H1 (cell line): Measurements from ENCODE around the gene TRPV4. TPM values are rescaled to one million over a fixed set of nuclear protein-coding genes. Genes with fewer than 3 reads are reported as not detected.
A peak's percentile ranks its signal among the peaks of the same experiment; 100 is the strongest.

Experiments used
- CTCF ChIA-PET: fragments of 300-600 bp; sonication (Branson Sonifier 250); formaldehyde crosslinking; loops from one replicate; lab custom pipeline; 2021; ENCODE audit not compliant: partially characterized antibody; lab: Charles Lee
- POLR2A ChIA-PET: fragments of 300-600 bp; sonication (Branson Sonifier 250); formaldehyde crosslinking; loops from one replicate; lab custom pipeline; 2021; ENCODE audit warnings: inconsistent platforms; ENCODE audit not compliant: partially characterized antibody; lab: Charles Lee
- DNase-seq, 2 experiments: peaks; one replicate each; pipeline versions ENCODE4 v3.0.0 to v3.0.0-alpha.2; 2010 to 2022; ENCODE audit warnings: low spot score in 2 of 2, low read depth in 1 of 2, mixed read lengths in 1 of 2
- FAIRE-seq: peaks from 2 replicates; lab custom pipeline; 2011; peaks lifted over from hg19 to GRCh38; lab: Jason Lieb, UNC
- H2AFZ ChIP-seq: 2 replicates; pipeline ENCODE4 v1.8.1; 2012; ENCODE audit warnings: low read length, inconsistent platforms
- H2AK5ac ChIP-seq: 2 replicates; pipeline ENCODE4 v1.6.1; 2013; ENCODE audit warnings: low read depth, low read length
- H2BK120ac ChIP-seq: replicated peaks from 2 replicates; pipeline ENCODE3; 2013; ENCODE audit warnings: low read depth, low read length, inconsistent platforms
- H2BK12ac ChIP-seq: 2 replicates; pipeline ENCODE4 v1.6.1; 2013; ENCODE audit warnings: low read depth, low read length
- H2BK15ac ChIP-seq: 2 replicates; pipeline ENCODE4 v1.6.1; 2013; ENCODE audit warnings: low read length
- H2BK20ac ChIP-seq: 2 replicates; pipeline ENCODE4 v1.6.1; 2013; ENCODE audit warnings: low read length
- H2BK5ac ChIP-seq: 2 replicates; pipeline ENCODE4 v1.6.1; 2013; ENCODE audit warnings: low read depth, low read length
- H3K14ac ChIP-seq: 2 replicates; pipeline ENCODE4 v1.6.1; 2013; ENCODE audit warnings: inconsistent platforms; ENCODE audit not compliant: insufficient read length
- H3K18ac ChIP-seq: 2 replicates; pipeline ENCODE4 v1.6.1; 2013; ENCODE audit warnings: low read length; ENCODE audit errors: extremely low read depth
- H3K23ac ChIP-seq: 2 replicates; pipeline ENCODE4 v1.6.1; 2013; ENCODE audit warnings: inconsistent platforms; ENCODE audit not compliant: insufficient read length
- H3K23me2 ChIP-seq: 2 replicates; pipeline ENCODE4 v1.6.1; 2013; ENCODE audit warnings: low read depth, low read length
- H3K27ac ChIP-seq: 2 replicates; pipeline ENCODE4 v1.6.1; 2011; ENCODE audit warnings: low read depth, low read length, inconsistent platforms
- H3K27me3 ChIP-seq, 4 experiments: replicated peaks in 1 of 4; 1 replicate in 1 of 4; 2 replicates in 3 of 4; pipeline versions ENCODE4 v1.6.1 to v1.8.1; 2011 to 2013; ENCODE audit warnings: low read length in 3 of 4, mild to moderate bottlenecking in 3 of 4, inconsistent platforms in 2 of 4, mixed read lengths in 2 of 4, moderate library complexity in 1 of 4; ENCODE audit not compliant: control insufficient read depth in 3 of 4, insufficient read depth in 3 of 4; ENCODE audit errors: extremely low read depth in 1 of 4
- H3K36me3 ChIP-seq, 4 experiments: 2 replicates each; pipeline versions ENCODE4 v1.6.1 to v1.8.1; 2011 to 2013; ENCODE audit warnings: mild to moderate bottlenecking in 4 of 4, low read length in 3 of 4, moderate library complexity in 2 of 4, control low read depth in 1 of 4, inconsistent platforms in 1 of 4; ENCODE audit not compliant: insufficient read depth in 4 of 4, control insufficient read depth in 2 of 4
- H3K4ac ChIP-seq: replicated peaks from 2 replicates; pipeline ENCODE3; 2013; ENCODE audit warnings: low read length, low read depth, mixed read lengths, inconsistent platforms; ENCODE audit not compliant: insufficient read length
- H3K4me1 ChIP-seq, 4 experiments: replicated peaks in 1 of 4; 1 replicate in 1 of 4; 2 replicates in 3 of 4; pipeline versions ENCODE4 v1.6.1 to v1.8.1; 2011 to 2013; ENCODE audit warnings: low read length in 3 of 4, inconsistent platforms in 2 of 4, mixed read lengths in 1 of 4; ENCODE audit not compliant: insufficient read depth in 4 of 4, control insufficient read depth in 3 of 4
- H3K4me2 ChIP-seq, 2 experiments: 2 replicates each; pipeline versions ENCODE4 v1.6.1 to v1.8.1; 2011 to 2013; ENCODE audit warnings: low read depth in 2 of 2, low read length in 2 of 2, control low read depth in 1 of 2, inconsistent platforms in 1 of 2, mild to moderate bottlenecking in 1 of 2; ENCODE audit not compliant: insufficient read depth in 1 of 2
- H3K4me3 ChIP-seq, 4 experiments: fragments of 200-600, 300-600 bp in 1 of 4; sonication (generic), shearing (Covaris generic), sonication (Bioruptor Twin) in 1 of 4; 2 replicates each; pipeline versions ENCODE4 v1.5.1 to v1.8.1; 2011 to 2016; ENCODE audit warnings: low read length in 4 of 4, low read depth in 3 of 4, control low read depth in 2 of 4, inconsistent platforms in 2 of 4, mild to moderate bottlenecking in 2 of 4, mixed read lengths in 1 of 4, moderate library complexity in 1 of 4; ENCODE audit not compliant: insufficient read depth in 2 of 4; ENCODE audit errors: extremely low read depth in 1 of 4
- H3K56ac ChIP-seq: replicated peaks from 2 replicates; pipeline ENCODE3; 2013; ENCODE audit warnings: low read depth, mild to moderate bottlenecking, mixed read lengths, low read length, inconsistent platforms; ENCODE audit not compliant: insufficient read length
- H3K79me1 ChIP-seq: 2 replicates; pipeline ENCODE4 v1.6.1; 2013; ENCODE audit warnings: low read depth, low read length, control low read depth
- H3K79me2 ChIP-seq, 2 experiments: 2 replicates each; pipeline versions ENCODE4 v1.6.1 to v1.8.1; 2012 to 2013; ENCODE audit warnings: low read length in 2 of 2, mild to moderate bottlenecking in 2 of 2, inconsistent platforms in 1 of 2; ENCODE audit not compliant: insufficient read depth in 2 of 2, control insufficient read depth in 1 of 2
- H3K9ac ChIP-seq, 4 experiments: replicated peaks in 1 of 4; 1 replicate in 1 of 4; 2 replicates in 3 of 4; pipeline versions ENCODE4 v1.6.1 to v1.8.1; 2011 to 2013; ENCODE audit warnings: low read depth in 3 of 4, low read length in 3 of 4, control low read depth in 2 of 4, mild to moderate bottlenecking in 2 of 4, moderate library complexity in 2 of 4, inconsistent platforms in 1 of 4; ENCODE audit errors: extremely low read depth in 1 of 4
- H3K9me3 ChIP-seq, 2 experiments: 2 replicates each; pipeline versions ENCODE4 v1.6.1 to v1.8.1; 2012 to 2013; ENCODE audit warnings: mild to moderate bottlenecking in 2 of 2, moderate library complexity in 2 of 2, control low read depth in 1 of 2, inconsistent platforms in 1 of 2, low read depth in 1 of 2, low read length in 1 of 2, mixed read lengths in 1 of 2; ENCODE audit not compliant: insufficient read depth in 2 of 2
- H4K20me1 ChIP-seq, 2 experiments: replicated peaks in 1 of 2; 2 replicates each; pipeline versions ENCODE3 to v1.8.1; 2011 to 2013; ENCODE audit warnings: inconsistent platforms in 2 of 2, low read length in 2 of 2, mild to moderate bottlenecking in 1 of 2; ENCODE audit not compliant: insufficient read depth in 2 of 2, control insufficient read depth in 1 of 2
- H4K5ac ChIP-seq: 2 replicates; pipeline ENCODE4 v1.6.1; 2013; ENCODE audit warnings: low read length, low read depth, mixed read lengths, inconsistent platforms; ENCODE audit not compliant: insufficient read length
- H4K8ac ChIP-seq: 2 replicates; pipeline ENCODE4 v1.8.0; 2013; ENCODE audit warnings: mild to moderate bottlenecking, moderate library complexity, low read length, inconsistent platforms; ENCODE audit not compliant: insufficient read depth; ENCODE audit errors: extremely low read depth
- H4K91ac ChIP-seq: replicated peaks from 2 replicates; pipeline ENCODE3; 2013; ENCODE audit warnings: low read length, mixed read lengths, inconsistent platforms; ENCODE audit not compliant: insufficient read length
- CTBP2 ChIP-seq: IDR thresholded peaks from 2 replicates; pipeline ENCODE4 v1.7.0; 2011; ENCODE audit warnings: borderline replicate concordance, mild to moderate bottlenecking, moderate library complexity, mixed read lengths, low read length; ENCODE audit not compliant: insufficient read depth, insufficient read length
- HDAC2 ChIP-seq, 2 experiments: fragments of 300-600 bp in 1 of 2; sonication (generic) in 1 of 2; IDR thresholded peaks; 2 replicates each; pipeline ENCODE4 v1.6.1; 2011 to 2012; ENCODE audit warnings: low read depth in 2 of 2, low read length in 2 of 2, mild to moderate bottlenecking in 2 of 2, moderate library complexity in 2 of 2, borderline replicate concordance in 1 of 2, inconsistent platforms in 1 of 2
- KDM1A ChIP-seq: fragments of 200-600, 300-600 bp; sonication (generic); IDR thresholded peaks from 2 replicates; pipeline ENCODE4 v1.7.1; 2016; ENCODE audit warnings: mild to moderate bottlenecking, low read length, borderline replicate concordance
- KDM5A ChIP-seq: fragments of 200-600 bp; IDR thresholded peaks from 2 replicates; pipeline ENCODE4 v1.7.1; 2012; ENCODE audit warnings: mild to moderate bottlenecking, low read length, inconsistent platforms, mixed read lengths
- RFX5 ChIP-seq: IDR thresholded peaks from 2 replicates; pipeline ENCODE4 v1.6.1; 2011; ENCODE audit warnings: low read depth, low read length, improper control_type of control experiment, borderline replicate concordance
- WGBS, 2 experiments: shearing (Covaris generic) in 1 of 2; methylation state at CpG; one replicate each; pipeline versions ENCODE4 v1.1.6 to v1.1.7; 2013 to 2015; ENCODE audit warnings: low lambda C conversion rate in 2 of 2, mixed read lengths in 2 of 2, inconsistent platforms in 1 of 2, low coverage in 1 of 2, missing lambda C conversion rate in 1 of 2; ENCODE audit not compliant: insufficient replicate concordance in 2 of 2, insufficient coverage in 1 of 2, insufficient read length in 1 of 2; ENCODE audit errors: extremely low coverage in 1 of 2, missing lambda C conversion rate in 1 of 2; 5-methylcytosine and 5-hydroxymethylcytosine counted together
- polyA plus RNA-seq, 7 experiments: library from polyadenylated mRNA; depleted of rRNA in 3 of 7; stranded (reverse) in 5 of 7; unstranded in 2 of 7; fragments of >200 nt in 5 of 7; fragments of 200-250 nt in 2 of 7; gene quantifications; 1 replicate in 5 of 7; 2 replicates in 1 of 7; 4 replicates in 1 of 7; pipeline versions ENCODE4 v1.2.1 to v1.2.3, GENCODE V29; 2011 to 2013; ENCODE audit warnings: missing spikeins in 2 of 7, mixed read lengths in 2 of 7
- total RNA-seq: library from RNA; stranded (reverse); fragmentation: NEBNext Ultra II Directional; extraction: Animal tissue kit (Norgen Biotek cat#: 25700); gene quantifications from 2 replicates; pipeline ENCODE4 v1.2.1, GENCODE V29; 2021
- TF ChIP-seq, protein P1 (sequence below), 3 experiments: IDR thresholded peaks; 1 replicate in 2 of 3; 2 replicates in 1 of 3; pipeline versions ENCODE4 v1.5.1 to v1.6.1; 2011; ENCODE audit warnings: low read length in 3 of 3, mild to moderate bottlenecking in 3 of 3, inconsistent platforms in 2 of 3, low read depth in 1 of 3, moderate library complexity in 1 of 3; ENCODE audit not compliant: insufficient read depth in 1 of 3; ENCODE audit errors: control extremely low read depth in 1 of 3

Gene TRPV4
- total and polyA plus RNA-seq, 2 of the 8 experiments (the other 6 are each of a cell fraction or from before 2014, with no cell fraction given), result 2.1 to 6.2 TPM

DNA sequence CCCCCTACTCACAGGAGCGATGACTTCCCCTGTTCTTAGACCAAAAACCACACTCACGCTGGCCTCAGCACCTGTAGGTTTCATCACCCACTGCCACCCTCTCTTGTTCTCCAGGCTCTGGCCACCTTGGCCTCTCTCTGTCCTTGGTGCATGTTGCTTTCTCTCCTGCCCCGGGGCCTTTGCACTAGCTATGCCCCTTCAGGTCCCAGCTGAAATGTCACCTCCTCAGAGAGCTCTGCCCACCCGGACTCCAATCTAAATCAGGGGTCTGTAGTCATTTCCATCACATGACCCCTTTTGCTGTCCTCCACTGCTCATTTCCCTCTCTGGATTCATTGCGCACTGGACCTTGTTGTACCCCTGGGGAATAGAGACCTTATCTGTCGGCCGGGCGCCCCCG is 8.2 kb upstream of the TRPV4 start:
- Histone ChIP-seq H3K56ac (no peak overlapping the region), H2BK15ac (no peak overlapping the region), H4K20me1 (no peaks in the 10 kb centered on the region), H3K23ac (no peak overlapping the region), H4K8ac (no peak overlapping the region), H3K4ac (no peak overlapping the region), H2BK20ac (no peak overlapping the region), H3K9ac (no peak overlapping the region), H3K27ac (no peak overlapping the region), H3K4me2 (no peak overlapping the region), H2AFZ (no peak overlapping the region), H3K23me2 (no peaks in the 10 kb centered on the region), H3K36me3 (no peaks in the 10 kb centered on the region), H3K4me3 (no peak overlapping the region), H2BK120ac (no peak overlapping the region), H2AK5ac (no peak overlapping the region; the same call in 1 of the 2 replicates), H2BK5ac (no peak overlapping the region), H3K79me1 (no peaks in the 10 kb centered on the region), H2BK12ac (no peak overlapping the region), H3K9me3 (no peaks in the 10 kb centered on the region), H4K91ac (no peak overlapping the region), H3K18ac (no peak overlapping the region; the same call in 1 of the 2 replicates), H4K5ac (no peak overlapping the region), H3K79me2 (no peaks in the 10 kb centered on the region), H3K4me1 (peaks cover 0 to 7% (median 4%) of the 10 kb centered on the region in 4 experiments; a peak in 5 of 7 replicates), H3K14ac (no peak overlapping the region), H3K27me3 (no peaks in the 10 kb centered on the region)
- FAIRE-seq (no peak), DNase-seq (no peak)
- WGBS, 2 experiments, result 95% methylated on average over 9 of the region's 9 CpGs; no CpG with 5 or more reads in 1 of the 2 experiments
- ChIA-PET POLR2A (interaction anchor here (2.1 kb wide), 1 partner anchor 9 kb away, joined by 9 read pairs; the partner anchor contains the start of gene TRPV4), CTCF (interaction anchor here (0.6 to 10.9 kb wide), 18 partner anchors 8 to 170 kb away, joined by 3 to 183 read pairs (median 3); partner anchors contain the start of gene TRPV4)
- TF ChIP-seq CTBP2 (no peak), KDM5A (no peak), KDM1A (peak; percentile 91), RFX5 (no peak), HDAC2 (IDR thresholded peaks at IDR 0.05; ENCODE audit: borderline replicate concordance in 1 of 2, low read depth in 2 of 2, low read length in 2 of 2) (peak in 1 of 2 experiments; percentile 67; a peak in 1 of 4 replicates)
- TF ChIP-seq, protein P1, sequence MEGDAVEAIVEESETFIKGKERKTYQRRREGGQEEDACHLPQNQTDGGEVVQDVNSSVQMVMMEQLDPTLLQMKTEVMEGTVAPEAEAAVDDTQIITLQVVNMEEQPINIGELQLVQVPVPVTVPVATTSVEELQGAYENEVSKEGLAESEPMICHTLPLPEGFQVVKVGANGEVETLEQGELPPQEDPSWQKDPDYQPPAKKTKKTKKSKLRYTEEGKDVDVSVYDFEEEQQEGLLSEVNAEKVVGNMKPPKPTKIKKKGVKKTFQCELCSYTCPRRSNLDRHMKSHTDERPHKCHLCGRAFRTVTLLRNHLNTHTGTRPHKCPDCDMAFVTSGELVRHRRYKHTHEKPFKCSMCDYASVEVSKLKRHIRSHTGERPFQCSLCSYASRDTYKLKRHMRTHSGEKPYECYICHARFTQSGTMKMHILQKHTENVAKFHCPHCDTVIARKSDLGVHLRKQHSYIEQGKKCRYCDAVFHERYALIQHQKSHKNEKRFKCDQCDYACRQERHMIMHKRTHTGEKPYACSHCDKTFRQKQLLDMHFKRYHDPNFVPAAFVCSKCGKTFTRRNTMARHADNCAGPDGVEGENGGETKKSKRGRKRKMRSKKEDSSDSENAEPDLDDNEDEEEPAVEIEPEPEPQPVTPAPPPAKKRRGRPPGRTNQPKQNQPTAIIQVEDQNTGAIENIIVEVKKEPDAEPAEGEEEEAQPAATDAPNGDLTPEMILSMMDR (IDR thresholded peaks at IDR 0.05; ENCODE audit: control extremely low read depth in 1 of 3, insufficient read depth in 1 of 3, low read depth in 1 of 3, low read length in 3 of 3), result peak in 2 of 3 experiments; percentile 8 to 18; a peak in 2 of 4 replicates
